ENCODE data around the gene SARDH.

DNA sequence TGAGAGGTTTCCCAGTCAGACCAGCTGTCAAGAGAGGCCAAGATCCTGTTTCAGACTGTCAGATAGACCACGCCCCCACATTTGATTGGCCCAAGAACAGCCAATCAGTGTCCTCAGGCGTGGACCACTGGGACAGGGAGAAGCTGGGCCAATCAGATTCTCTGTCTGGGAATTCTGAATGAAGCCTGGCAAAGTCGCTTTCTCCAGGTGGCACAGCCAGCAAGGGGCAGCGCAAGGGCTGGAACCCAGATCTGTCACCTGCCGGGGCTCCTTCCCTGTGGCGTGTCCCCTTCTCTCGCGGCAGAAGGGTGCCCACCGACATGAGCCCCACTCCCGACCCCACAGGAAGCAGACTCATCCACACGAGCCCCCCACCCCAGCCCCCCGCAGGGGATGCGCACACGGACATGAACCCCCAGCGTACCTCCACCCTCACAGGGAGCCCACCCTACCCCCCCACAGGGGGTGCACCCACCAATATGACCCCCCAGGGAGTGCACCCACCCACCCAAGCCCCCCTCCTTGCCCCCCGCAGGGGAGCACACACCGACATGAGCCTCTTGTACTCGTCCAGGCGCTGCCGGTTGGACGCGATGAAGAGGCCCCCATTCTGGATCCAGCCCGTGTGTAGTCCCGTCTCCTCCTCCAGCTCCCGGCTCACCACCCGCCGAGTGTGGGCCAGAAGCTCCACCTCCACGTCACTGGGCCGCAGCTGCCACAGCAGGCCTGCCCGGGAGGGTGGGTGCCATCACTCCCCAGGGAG is 6.1 kb downstream of the SARDH start:
- TF ChIP-seq, protein P1, sequence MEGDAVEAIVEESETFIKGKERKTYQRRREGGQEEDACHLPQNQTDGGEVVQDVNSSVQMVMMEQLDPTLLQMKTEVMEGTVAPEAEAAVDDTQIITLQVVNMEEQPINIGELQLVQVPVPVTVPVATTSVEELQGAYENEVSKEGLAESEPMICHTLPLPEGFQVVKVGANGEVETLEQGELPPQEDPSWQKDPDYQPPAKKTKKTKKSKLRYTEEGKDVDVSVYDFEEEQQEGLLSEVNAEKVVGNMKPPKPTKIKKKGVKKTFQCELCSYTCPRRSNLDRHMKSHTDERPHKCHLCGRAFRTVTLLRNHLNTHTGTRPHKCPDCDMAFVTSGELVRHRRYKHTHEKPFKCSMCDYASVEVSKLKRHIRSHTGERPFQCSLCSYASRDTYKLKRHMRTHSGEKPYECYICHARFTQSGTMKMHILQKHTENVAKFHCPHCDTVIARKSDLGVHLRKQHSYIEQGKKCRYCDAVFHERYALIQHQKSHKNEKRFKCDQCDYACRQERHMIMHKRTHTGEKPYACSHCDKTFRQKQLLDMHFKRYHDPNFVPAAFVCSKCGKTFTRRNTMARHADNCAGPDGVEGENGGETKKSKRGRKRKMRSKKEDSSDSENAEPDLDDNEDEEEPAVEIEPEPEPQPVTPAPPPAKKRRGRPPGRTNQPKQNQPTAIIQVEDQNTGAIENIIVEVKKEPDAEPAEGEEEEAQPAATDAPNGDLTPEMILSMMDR (IDR thresholded peaks at IDR 0.05; ENCODE audit: low read depth, low read length) = no peak
- TF ChIP-seq MYC (IDR thresholded peaks at IDR 0.05; ENCODE audit: low read depth, low read length) (no peak), POLR2A (IDR thresholded peaks at IDR 0.05; ENCODE audit: extremely low read depth, insufficient read length) (no peak)
- TF ChIP-seq, protein P2, sequence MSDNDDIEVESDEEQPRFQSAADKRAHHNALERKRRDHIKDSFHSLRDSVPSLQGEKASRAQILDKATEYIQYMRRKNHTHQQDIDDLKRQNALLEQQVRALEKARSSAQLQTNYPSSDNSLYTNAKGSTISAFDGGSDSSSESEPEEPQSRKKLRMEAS (IDR thresholded peaks at IDR 0.05; ENCODE audit: low read depth, low read length) = no peak

All from NB4 (cell line).